Tracheal epithelial cell (primary cell): Measurements from ENCODE around the gene SH2D5. TPM values are rescaled to one million over a fixed set of nuclear protein-coding genes. Genes with fewer than 3 reads are reported as not detected.

Source experiments
- total RNA-seq: library from RNA; depleted of rRNA; stranded (reverse); fragments of >200 nt; gene quantifications from 2 replicates; pipeline ENCODE4 v1.2.1, GENCODE V29; 2014

Gene SH2D5
- total RNA-seq: 31.5 and 64.6 TPM in 2 replicates

GRCh38 chr1:20732588-20733359, at the start of gene SH2D5:
Gene SH2D5, minus strand, starts transcription at chr1:20732703. Its CDS starts 4,659 bp downstream, at chr1:20728044.

DNA sequence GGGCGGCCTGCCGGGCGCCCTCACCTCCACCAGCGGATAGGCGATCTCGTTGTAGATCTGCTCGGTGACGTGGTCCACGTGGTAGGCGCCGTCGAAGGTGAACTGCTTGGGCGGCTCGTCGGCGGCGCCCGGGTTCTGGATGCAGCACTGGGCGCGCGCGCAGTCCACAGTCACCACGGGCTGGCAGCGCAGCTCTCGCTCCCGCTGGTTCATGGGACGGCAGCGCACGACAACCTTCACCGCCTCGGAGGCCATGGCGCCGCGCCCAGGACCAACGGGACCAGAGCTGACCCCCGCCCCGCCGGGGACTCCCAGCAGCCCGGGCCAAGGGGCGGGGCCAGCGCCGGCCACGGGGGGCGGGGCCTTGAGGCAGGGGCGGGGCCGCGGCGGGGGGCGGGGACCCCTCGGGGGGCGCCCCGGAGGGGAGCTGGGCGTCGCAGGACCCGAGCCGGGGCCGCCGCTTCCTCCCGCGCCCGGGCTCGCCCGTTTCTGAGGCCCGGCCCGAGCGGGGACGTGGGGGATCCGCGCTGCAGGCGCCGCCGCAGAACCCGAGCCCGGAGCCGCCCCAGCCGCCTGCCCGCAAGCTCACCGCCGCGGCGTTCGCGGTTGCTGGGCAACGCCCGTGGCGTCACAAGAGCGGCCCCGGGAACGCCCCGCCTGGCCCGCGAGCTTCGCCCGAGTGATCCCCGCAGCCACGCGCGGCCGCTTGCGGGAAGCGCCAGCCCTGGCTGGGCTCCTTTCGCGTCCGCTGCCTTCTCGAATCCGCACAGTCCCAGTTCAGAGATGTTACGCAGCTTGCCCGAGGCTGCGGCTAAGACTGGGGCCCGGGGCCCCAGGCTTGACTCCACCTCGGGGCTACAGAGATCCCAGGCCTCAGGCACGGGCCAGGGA, 14.8 kb downstream of the SH2D5 start, which contains the start of gene KIF17:
Gene KIF17, minus strand, starts transcription at position 556 of the 891 bp plus-strand sequence. Its CDS starts 301 bp downstream, at position 255.

Other genes with a start within 250 kb of the SH2D5 start
- gene CAMK2N1, start 246.5 kb downstream of the SH2D5 start, total RNA-seq: 6.2 and 10.8 TPM in 2 replicates
- gene MUL1, start 224.6 kb downstream of the SH2D5 start, total RNA-seq: 24.7 and 28.0 TPM in 2 replicates
- not detected in 2 replicates for gene FAM43B, start 180.1 kb downstream of the SH2D5 start, total RNA-seq
- gene CDA, start 143.6 kb downstream of the SH2D5 start, total RNA-seq: 2.6 and 8.2 TPM in 2 replicates
- gene PINK1, start 99.2 kb downstream of the SH2D5 start, total RNA-seq: 60.1 and 74.5 TPM in 2 replicates
- gene DDOST, start 71.3 kb downstream of the SH2D5 start, total RNA-seq: 235 and 305 TPM in 2 replicates
- gene KIF17, start 14.7 kb downstream of the SH2D5 start, total RNA-seq: 1.7 TPM in 2 replicates
- gene HP1BP3, start 54.6 kb upstream of the SH2D5 start, total RNA-seq: 153 and 163 TPM in 2 replicates